GM03348 (cell line): ENCODE measurements around the gene PKP4.
"Not testable (repeated sequence)": the region's sequence is repeated elsewhere in the genome, so short reads cannot be mapped to it uniquely, and the experiment has no call there.

Experiments
- DNase-seq: peaks from one replicate; pipeline ENCODE4 v3.0.0; 2012; ENCODE audit warnings: low spot score

The PKP4 gene, protein sequence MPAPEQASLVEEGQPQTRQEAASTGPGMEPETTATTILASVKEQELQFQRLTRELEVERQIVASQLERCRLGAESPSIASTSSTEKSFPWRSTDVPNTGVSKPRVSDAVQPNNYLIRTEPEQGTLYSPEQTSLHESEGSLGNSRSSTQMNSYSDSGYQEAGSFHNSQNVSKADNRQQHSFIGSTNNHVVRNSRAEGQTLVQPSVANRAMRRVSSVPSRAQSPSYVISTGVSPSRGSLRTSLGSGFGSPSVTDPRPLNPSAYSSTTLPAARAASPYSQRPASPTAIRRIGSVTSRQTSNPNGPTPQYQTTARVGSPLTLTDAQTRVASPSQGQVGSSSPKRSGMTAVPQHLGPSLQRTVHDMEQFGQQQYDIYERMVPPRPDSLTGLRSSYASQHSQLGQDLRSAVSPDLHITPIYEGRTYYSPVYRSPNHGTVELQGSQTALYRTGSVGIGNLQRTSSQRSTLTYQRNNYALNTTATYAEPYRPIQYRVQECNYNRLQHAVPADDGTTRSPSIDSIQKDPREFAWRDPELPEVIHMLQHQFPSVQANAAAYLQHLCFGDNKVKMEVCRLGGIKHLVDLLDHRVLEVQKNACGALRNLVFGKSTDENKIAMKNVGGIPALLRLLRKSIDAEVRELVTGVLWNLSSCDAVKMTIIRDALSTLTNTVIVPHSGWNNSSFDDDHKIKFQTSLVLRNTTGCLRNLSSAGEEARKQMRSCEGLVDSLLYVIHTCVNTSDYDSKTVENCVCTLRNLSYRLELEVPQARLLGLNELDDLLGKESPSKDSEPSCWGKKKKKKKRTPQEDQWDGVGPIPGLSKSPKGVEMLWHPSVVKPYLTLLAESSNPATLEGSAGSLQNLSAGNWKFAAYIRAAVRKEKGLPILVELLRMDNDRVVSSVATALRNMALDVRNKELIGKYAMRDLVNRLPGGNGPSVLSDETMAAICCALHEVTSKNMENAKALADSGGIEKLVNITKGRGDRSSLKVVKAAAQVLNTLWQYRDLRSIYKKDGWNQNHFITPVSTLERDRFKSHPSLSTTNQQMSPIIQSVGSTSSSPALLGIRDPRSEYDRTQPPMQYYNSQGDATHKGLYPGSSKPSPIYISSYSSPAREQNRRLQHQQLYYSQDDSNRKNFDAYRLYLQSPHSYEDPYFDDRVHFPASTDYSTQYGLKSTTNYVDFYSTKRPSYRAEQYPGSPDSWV

DNA sequence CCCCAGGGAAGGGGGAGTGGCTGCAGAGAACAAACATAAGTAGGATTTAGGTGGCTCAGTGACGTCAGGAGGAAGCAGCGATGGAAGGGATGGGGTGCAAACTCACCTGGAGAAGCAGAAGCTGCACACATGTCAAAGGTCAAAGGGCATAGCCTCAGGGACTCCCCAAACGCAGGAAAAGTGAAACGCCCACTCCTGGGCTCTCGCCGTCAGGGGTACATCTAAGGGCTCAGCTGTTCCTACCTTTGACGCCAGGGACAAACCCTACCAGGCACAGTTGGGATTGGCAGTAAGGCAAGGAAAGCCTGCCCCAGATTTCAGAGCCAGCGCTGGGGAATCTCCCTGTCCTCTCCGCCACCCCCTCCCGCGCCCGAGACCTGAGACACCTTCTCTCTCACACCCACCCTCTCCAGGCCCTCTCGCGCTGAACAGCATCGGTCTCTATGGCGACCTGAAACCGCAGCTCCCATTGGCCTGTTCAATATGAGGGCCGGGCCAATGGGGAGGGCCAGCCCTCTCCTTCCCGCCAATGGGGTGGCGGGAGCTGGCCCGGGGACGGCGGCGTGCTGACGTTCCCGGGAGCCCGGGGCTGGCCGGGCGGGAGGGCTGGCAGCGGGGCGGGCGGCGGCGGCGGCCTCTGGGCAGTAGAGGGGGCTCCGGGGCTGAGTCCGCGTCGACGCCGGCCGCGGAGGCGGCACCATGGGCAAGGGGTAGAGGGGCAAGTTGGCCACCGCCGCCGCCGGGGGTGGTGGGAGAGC is at the start of gene PKP4, which contains the start of gene CCDC148:
PKP4 (plus strand) TSS at position 644 of the 758 bp plus-strand sequence. CDS start 76,233 bp downstream, outside the sequence.
CCDC148 (minus strand) TSS at position 445 of the 758 bp plus-strand sequence; CDS start at position 131, 314 bp downstream.
- peak; percentile 99 for DNase-seq

DNA sequence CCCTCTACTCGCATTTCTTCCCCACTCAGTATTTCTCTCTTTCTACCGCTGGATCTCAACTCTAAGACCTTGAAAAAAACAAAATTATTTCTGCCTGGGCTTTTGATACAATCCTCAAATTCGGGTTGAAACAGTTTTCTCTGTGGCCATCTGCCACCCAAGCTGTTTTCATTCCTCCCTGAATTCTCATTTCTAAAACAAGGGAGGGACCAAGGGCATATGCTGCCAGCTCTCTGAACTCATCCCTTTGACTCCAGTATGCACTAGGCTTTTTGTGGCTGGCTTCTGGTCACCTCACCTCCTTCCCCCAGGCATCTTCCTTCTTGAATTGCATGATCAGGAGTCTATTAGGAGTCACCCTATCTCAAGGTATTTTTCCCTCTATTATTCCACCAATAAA is 49.7 kb upstream of the PKP4 start:
- no peak for DNase-seq

- no peak for DNase-seq
These were observed 46.6 kb upstream of the PKP4 start for GRCh38 chr2:158410132-158410531.

DNA sequence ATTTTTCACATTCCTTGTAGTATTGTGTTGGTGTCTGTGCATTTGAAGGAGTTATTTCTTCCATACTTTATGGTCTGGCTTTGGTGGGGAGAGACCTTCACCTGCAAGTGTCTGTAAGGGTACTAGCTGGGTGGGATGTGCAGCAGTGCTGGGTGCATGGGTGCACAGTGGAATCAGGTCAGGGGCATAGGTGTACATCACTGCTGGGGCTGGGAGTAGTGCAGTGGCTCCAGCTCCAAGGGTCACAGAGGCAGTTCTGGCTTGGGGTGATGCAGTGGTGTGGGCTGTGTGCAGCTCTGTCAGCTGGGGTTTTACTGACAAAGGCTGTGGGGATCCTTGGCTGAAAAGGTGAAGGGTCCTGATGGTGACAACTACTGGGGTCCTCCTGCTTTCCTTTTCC is 45.0 kb upstream of the PKP4 start:
- no peak for DNase-seq

GRCh38 chr2:158412206-158412605 is 44.5 kb upstream of the PKP4 start:
- DNase-seq = peak; percentile 50

GRCh38 chr2:158413581-158413980 is 43.2 kb upstream of the PKP4 start:
- DNase-seq = peak; percentile 14

DNA sequence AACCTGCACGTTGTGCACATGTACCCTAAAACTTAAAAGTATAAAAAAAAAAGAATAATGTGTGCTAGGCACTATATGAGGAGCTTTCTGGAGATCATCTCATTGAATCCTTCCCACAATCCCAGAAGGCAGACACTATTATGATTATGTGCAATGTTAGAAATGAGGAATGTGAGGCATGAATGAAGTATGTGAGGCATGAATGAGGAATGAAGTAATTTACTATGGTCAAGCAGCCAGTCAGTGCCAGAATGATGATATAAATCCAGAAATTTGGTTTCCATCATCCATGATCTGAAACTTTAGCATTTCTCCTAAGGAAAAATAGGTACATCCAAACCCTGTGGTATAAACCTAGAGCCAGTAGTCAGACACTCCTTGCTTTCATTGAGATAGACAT is 42.2 kb upstream of the PKP4 start:
- peak; percentile 71 for DNase-seq

GRCh38 chr2:158432117-158432516 is 24.6 kb upstream of the PKP4 start:
- no peak for DNase-seq

DNA sequence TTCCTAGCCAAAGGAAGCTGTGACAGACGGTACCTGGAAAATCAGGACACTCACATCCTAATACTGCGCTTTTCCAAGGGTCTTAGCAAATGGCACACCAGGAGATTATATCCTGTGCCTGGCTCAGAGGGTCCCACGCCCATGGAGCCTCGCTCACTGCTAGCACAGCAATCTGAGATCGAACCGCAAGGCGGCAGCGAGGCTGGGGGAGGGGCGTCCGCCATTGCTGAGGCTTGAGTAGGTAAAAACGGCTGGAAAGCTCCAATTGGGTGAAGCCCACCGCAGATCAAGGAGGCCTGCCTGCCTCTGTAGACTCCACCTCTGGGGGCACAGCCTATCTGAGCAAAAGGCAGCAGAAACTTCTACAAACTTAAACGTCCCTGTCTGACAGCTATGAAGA is 23.0 kb upstream of the PKP4 start:
- DNase-seq = not testable (repeated sequence)

DNA sequence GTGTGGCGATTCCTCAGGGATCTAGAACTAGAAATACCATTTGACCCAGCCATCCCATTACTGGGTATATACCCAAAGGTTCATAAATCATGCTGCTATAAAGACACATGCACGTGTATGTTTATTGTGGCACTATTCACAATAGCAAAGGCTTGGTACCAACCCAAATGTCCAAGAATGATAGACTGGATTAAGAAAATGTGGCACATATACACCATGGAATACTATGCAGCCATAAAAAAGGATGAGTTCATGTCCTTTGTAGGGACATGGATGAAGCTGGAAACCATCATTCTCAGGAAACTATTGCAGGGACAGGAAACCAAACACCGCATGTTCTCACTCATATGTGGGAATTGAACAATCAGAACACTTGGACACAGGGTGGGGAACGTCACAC is 17.7 kb upstream of the PKP4 start:
- DNase-seq = not testable (repeated sequence)

GRCh38 chr2:158443606-158444005 is 13.1 kb upstream of the PKP4 start:
- no peak for DNase-seq

GRCh38 chr2:158457092-158457825 is 507 bp downstream of the PKP4 start:
- peak; percentile 76 for DNase-seq

DNA sequence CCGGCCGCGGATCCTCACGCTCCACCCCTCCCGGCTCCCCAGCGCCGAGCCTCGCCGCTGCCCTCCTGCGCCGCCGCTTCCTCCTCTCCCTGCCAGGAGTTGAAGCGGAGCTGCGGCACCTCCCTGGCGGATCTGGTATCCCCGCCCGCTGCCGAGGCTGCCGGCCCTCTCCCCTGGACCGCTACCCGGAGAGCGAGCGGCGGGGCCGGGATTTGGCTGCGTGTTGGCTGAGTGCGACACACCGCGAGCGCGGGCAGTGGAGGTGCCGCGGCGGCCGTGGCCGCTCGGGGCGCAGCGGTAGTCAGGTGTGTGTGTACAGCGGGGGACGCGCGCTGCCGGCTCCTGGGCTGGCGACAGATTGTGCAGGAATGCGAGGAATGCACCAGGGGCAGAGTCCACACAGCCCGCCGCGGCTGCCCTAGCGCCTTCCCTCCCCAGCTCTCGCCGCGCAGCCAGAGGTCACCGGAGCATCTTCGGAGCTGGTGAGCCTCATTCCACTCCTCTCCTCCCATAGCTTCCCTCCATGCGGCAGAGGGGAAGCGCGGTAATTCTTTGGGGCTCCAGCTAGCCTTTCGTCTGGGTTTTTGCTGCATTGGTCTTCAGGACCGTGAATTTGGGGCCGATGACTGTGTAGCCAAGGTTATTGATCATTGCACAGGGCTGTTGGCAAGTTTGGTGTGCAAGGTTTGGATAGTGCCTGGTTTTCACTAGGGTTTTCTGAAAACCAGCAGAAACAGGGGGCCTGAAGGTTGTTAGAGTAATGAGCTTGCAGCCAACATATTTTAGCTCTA is 1.3 kb downstream of the PKP4 start:
- DNase-seq = peak; percentile 82

DNA sequence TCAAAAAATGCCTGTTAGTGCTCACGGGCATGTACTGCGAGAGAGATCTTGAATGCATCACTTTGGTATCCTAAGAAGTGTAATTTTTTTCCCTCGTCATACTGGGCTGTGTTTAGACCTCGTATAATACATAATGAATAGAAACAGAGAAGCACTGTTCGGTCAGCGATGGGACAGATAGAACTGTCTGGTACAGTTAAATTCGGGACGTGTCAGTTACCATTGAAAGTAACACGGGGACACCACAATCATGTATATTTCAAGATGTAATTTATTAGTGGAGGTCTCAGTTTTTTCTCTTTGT is 1.8 kb downstream of the PKP4 start:
- no peak for DNase-seq

DNA sequence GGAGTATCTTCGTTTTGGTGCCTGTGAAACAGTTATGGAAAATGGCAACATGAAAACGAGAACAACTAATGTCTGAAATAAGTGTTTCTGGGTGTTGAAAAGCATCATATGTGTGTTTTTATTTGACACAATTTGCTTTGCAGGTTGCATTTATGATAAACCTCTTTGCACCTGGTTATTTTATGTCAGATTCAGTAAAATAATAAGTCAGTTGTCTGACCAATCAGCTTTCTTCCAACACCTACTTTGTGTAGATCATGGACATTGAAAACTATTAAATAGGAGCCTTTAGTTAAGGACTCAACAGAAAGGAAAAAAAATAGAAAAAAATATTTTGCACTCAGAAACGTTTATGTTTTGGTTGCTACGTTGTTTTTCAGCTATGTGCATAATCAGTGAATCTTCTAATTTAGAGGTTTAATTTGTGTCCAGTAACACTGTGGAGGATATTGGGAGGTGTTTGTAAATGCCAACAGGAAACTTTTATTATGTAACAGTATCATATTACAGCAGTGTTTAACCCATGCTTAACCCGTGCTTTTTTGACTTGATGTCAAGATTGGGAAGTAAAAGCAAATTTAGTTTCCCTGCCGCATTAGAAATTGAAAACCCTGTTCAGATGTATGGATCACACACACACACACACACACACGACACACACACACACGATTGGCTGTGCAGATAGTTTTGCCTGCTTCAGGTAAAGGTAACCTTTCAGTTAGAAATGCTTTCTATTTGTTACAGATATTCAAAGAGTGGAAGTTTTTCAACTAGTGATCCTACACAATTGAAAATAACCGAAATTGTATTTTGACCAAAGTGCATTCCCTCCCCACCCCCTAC is 2.6 kb downstream of the PKP4 start:
- no peak for DNase-seq

DNA sequence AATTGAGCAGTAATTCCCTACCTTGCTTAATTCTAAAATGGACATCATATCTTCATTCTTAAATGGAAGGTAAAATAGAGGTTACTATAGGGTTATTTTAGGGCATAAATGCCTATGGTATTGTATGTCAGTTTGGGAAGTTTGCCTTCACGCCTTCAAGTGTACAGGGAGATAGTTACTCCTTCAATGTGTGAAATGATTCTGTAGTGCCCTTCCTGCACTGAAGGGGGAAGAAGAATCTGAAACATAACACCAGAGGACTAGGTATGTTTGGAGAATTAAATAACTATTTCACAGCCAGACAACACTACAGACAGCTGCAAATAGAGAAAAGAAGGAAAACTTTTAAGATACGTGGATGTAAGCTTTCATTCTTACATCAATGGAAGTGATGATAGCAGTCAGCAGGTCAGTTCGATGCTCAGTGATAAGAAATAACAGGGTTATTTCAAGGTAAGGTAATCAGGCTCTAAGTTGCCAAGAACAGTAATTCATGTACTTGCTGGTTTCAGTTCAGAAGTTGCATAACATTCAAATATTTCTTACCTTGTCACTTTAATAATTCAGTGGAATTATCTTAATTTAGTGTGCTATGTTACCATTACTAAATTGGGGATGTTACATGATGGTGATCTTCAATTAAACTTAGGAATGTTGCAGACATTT is 4.0 kb downstream of the PKP4 start:
- DNase-seq = no peak

GRCh38 chr2:158463496-158464095 is 6.8 kb downstream of the PKP4 start:
- no peak for DNase-seq
